ENCODE data around the gene MADCAM1.

MADCAM1 gene

GRCh38 chr19:455031-455705 lies 41.1 kb upstream of the MADCAM1 start:
- H3K27me3 ChIP-seq (replicated peaks; ENCODE audit: insufficient read depth, low read length), result peaks cover 48% of the 10 kb centered on the region
- DNase-seq, result no peak
- H2AFZ ChIP-seq (ENCODE audit: low read length), result no peak overlapping the region
- H3K9me3 ChIP-seq (replicated peaks; ENCODE audit: insufficient read depth, low read length), result no peaks in the 10 kb centered on the region
- no peak overlapping the region for H3K27ac ChIP-seq (ENCODE audit: low read length)
- TF ChIP-seq EZH2 (optimal IDR thresholded peaks at IDR 0.05; ENCODE audit: low read depth, low read length), result no peak
- TF ChIP-seq, protein P1, sequence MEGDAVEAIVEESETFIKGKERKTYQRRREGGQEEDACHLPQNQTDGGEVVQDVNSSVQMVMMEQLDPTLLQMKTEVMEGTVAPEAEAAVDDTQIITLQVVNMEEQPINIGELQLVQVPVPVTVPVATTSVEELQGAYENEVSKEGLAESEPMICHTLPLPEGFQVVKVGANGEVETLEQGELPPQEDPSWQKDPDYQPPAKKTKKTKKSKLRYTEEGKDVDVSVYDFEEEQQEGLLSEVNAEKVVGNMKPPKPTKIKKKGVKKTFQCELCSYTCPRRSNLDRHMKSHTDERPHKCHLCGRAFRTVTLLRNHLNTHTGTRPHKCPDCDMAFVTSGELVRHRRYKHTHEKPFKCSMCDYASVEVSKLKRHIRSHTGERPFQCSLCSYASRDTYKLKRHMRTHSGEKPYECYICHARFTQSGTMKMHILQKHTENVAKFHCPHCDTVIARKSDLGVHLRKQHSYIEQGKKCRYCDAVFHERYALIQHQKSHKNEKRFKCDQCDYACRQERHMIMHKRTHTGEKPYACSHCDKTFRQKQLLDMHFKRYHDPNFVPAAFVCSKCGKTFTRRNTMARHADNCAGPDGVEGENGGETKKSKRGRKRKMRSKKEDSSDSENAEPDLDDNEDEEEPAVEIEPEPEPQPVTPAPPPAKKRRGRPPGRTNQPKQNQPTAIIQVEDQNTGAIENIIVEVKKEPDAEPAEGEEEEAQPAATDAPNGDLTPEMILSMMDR (IDR thresholded peaks at IDR 0.05; ENCODE audit: low read length), result no peak
- no peak for TF ChIP-seq EZH2phosphoT487 (IDR thresholded peaks at IDR 0.05; ENCODE audit: low read length)
- no peaks in the 10 kb centered on the region for H3K36me3 ChIP-seq (replicated peaks; ENCODE audit: insufficient read depth, low read length)
- no peak overlapping the region for H3K4me2 ChIP-seq (ENCODE audit: low read depth, low read length)
- H3F3A ChIP-seq (ENCODE audit: insufficient read depth, low read length), result no peaks in the 10 kb centered on the region
- H3K79me2 ChIP-seq (ENCODE audit: low read length), result no peaks in the 10 kb centered on the region
- no peak overlapping the region for H3K4me3 ChIP-seq (ENCODE audit: low read length)
- no peaks in the 10 kb centered on the region for H3K4me1 ChIP-seq (ENCODE audit: low read length)
- H4K20me1 ChIP-seq (ENCODE audit: insufficient read depth, low read length), result no peaks in the 10 kb centered on the region
- H3K9me2 ChIP-seq (replicated peaks; ENCODE audit: insufficient read depth, low read length), result no peaks in the 10 kb centered on the region
- H3K9ac ChIP-seq (ENCODE audit: low read length), result no peak overlapping the region

GRCh38 chr19:455851-456546 lies 40.3 kb upstream of the MADCAM1 start:
- Histone ChIP-seq H3K4me2 (ENCODE audit: low read depth, low read length) (no peak overlapping the region), H3K27me3 (replicated peaks; ENCODE audit: insufficient read depth, low read length) (peaks cover 45% of the 10 kb centered on the region), H2AFZ (ENCODE audit: low read length) (no peak overlapping the region), H3F3A (ENCODE audit: insufficient read depth, low read length) (no peaks in the 10 kb centered on the region), H4K20me1 (ENCODE audit: insufficient read depth, low read length) (no peaks in the 10 kb centered on the region), H3K36me3 (replicated peaks; ENCODE audit: insufficient read depth, low read length) (no peaks in the 10 kb centered on the region), H3K4me1 (ENCODE audit: low read length) (no peaks in the 10 kb centered on the region), H3K9me3 (replicated peaks; ENCODE audit: insufficient read depth, low read length) (no peaks in the 10 kb centered on the region), H3K4me3 (ENCODE audit: low read length) (no peak overlapping the region), H3K9ac (ENCODE audit: low read length) (no peak overlapping the region), H3K9me2 (replicated peaks; ENCODE audit: insufficient read depth, low read length) (no peaks in the 10 kb centered on the region), H3K27ac (ENCODE audit: low read length) (no peak overlapping the region), H3K79me2 (ENCODE audit: low read length) (no peaks in the 10 kb centered on the region)
- no peak for DNase-seq
- TF ChIP-seq EZH2 (optimal IDR thresholded peaks at IDR 0.05; ENCODE audit: low read depth, low read length) (no peak), EZH2phosphoT487 (IDR thresholded peaks at IDR 0.05; ENCODE audit: low read length) (no peak)
- TF ChIP-seq, protein P1 (IDR thresholded peaks at IDR 0.05; ENCODE audit: low read length), result no peak

- no peaks in the 10 kb centered on the region for H3K9me3 ChIP-seq (replicated peaks; ENCODE audit: insufficient read depth, low read length)
Observed at GRCh38 chr19:456547-457110, 39.7 kb upstream of the MADCAM1 start.

More at GRCh38 chr19:456547-457110, 39.7 kb upstream of the MADCAM1 start:
- Histone ChIP-seq H3K27ac (ENCODE audit: low read length) (no peak overlapping the region), H3K4me3 (ENCODE audit: low read length) (no peak overlapping the region), H3K27me3 (replicated peaks; ENCODE audit: insufficient read depth, low read length) (peaks cover 44% of the 10 kb centered on the region), H3K9me2 (replicated peaks; ENCODE audit: insufficient read depth, low read length) (no peaks in the 10 kb centered on the region), H3K9ac (ENCODE audit: low read length) (no peak overlapping the region), H2AFZ (ENCODE audit: low read length) (no peak overlapping the region), H3F3A (ENCODE audit: insufficient read depth, low read length) (no peaks in the 10 kb centered on the region), H3K79me2 (ENCODE audit: low read length) (no peaks in the 10 kb centered on the region), H3K4me1 (ENCODE audit: low read length) (no peaks in the 10 kb centered on the region), H4K20me1 (ENCODE audit: insufficient read depth, low read length) (no peaks in the 10 kb centered on the region), H3K36me3 (replicated peaks; ENCODE audit: insufficient read depth, low read length) (no peaks in the 10 kb centered on the region), H3K4me2 (ENCODE audit: low read depth, low read length) (no peak overlapping the region)
- DNase-seq, result no peak
- TF ChIP-seq EZH2phosphoT487 (IDR thresholded peaks at IDR 0.05; ENCODE audit: low read length) (no peak), EZH2 (optimal IDR thresholded peaks at IDR 0.05; ENCODE audit: low read depth, low read length) (no peak)
- TF ChIP-seq, protein P1 (IDR thresholded peaks at IDR 0.05; ENCODE audit: low read length), result no peak
